GM21515 (cell line): ENCODE measurements around the gene MARK4.
"Not testable (repeated sequence)": the region's sequence is repeated elsewhere in the genome, so short reads cannot be mapped to it uniquely, and the experiment has no call there.

Experiments
- ATAC-seq: cut with Tn5 transposase; IDR thresholded peaks from one replicate; pipeline ENCODE4 v1.9.1; 2021; ENCODE audit not compliant: unreplicated experiment

MARK4 gene

DNA sequence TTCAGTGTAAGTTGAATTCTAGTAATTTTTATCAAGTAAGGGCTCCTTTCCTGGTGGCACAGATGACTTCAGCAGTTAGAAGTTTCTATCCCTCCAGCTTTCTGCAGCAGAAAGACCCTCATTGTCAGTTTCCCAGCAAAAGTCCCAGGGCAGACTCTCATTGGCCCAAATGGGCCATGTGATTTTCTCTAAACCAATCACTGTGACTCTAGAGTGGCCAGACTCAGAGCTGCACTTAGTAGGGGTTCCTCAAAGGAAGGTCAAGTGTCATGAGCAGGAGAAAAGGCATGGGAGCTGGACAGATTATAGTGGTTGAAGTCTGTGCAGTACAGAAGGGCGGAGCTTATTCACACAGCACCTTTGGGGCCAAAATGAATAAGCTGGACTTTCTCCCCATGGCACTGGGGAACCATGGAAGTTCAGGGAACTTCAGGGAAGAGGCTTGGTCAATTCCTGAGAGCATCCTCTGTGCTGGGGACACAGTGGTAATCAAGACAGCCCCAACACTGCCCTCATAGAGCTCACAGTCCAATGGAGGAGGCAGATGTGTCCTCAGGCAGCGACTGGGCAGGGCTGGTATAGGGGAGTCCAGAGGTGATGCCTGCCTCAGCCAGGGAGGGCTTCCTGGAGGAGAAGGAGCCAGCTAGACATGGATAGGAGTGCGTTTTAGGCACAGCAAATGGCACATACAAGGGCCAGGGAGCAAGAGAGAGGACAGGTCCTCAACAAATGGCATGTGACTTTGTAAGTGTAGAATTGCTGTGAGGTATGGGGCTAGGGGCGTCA lies 53.3 kb downstream of the MARK4 start:
- ATAC-seq = no peak

GRCh38 chr19:45305007-45305406 lies 53.9 kb downstream of the MARK4 start:
- no peak for ATAC-seq

DNA sequence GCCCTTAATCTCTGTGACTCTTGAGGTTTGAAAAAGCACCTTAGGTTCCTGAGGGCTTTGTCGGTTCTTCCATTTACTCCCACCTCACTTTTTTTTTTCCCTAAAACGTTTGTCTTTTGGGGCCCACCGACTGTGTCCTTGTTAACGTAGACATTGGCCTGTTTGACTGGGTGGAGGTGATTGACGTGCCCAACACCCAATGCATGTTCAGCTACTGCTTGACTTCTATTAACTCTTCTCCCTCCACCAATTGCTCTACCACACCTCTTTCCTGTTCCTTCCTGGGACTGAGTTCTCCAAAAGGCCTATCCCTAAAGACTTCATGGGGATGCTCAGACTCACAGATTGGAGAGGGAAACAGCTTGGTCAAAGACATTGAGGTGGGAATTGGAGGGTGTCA lies 54.4 kb downstream of the MARK4 start:
- no peak for ATAC-seq

- no peak for ATAC-seq
Measured at GRCh38 chr19:45306040-45306439, 55.0 kb downstream of the MARK4 start.

- no peak for ATAC-seq
Measured at GRCh38 chr19:45306518-45307027, 55.5 kb downstream of the MARK4 start.

GRCh38 chr19:45307361-45307760 lies 56.3 kb downstream of the MARK4 start:
- ATAC-seq = no peak

DNA sequence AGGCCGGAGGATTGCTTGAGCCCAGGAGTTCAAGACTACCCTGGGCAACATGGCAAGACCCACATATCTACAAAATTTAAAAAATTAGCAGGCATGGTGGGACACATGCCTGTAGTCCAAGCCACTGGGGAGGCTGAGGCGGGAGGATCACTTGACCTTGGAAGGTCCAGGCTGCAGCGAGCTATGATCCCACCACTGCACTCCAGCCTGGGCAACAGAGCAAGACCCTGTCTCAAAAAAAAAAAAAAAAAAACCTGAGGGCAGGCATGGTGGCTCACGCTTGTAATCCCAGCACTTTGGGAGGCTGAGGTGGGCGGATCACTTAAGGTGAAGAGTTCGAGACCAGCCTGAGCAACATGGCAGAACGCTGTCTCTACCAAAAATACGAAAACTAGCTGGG lies 58.3 kb downstream of the MARK4 start:
- ATAC-seq = not testable (repeated sequence)

DNA sequence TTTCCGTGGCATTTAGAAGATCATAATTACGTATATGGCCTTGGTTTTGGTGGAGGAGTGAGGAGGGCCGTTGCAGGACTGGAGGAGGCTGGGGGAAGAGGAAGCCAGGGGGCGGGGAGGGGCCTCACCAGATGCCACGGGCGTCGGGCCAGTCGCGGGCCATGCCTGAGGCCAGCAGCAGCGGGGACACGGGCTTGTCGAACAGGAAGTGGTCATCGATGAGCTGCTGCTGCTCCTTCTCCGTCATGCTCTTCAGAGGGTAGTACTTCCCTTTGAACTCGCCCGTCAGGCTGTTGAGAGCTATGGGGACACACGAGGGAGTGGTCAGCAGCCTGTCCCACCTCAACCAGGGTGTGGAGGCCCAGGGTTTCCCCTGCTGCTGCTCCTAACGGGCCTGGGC lies 60.5 kb downstream of the MARK4 start:
- no peak for ATAC-seq

- not testable (repeated sequence) for ATAC-seq
Measured at GRCh38 chr19:45312285-45312684, 61.2 kb downstream of the MARK4 start.

DNA sequence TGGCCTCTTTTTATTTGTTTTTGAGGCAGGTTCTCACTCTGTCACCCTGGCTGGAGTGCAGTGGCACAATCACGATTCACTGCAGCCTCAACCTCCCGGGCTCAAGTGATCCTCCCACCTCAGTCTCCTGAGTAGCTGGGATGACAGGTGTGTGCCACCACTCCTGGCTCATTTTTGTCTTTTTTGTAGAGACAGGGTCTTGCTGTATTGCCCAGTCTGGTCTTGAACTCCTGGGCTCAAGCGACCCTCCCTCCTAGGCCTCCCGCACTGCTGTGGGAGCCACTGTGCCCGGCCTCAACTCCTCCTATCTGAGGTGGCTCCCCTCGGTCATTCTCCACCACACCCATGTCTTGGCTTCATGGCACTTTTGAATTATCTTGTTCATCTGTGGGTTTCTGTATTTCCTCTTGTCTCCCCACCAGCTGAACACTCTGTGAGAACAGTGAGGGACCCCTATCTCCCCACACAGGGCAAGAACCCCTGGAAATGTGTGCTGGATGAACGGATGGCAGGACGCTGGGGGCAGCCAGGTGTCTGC lies 63.7 kb downstream of the MARK4 start:
- no peak for ATAC-seq

DNA sequence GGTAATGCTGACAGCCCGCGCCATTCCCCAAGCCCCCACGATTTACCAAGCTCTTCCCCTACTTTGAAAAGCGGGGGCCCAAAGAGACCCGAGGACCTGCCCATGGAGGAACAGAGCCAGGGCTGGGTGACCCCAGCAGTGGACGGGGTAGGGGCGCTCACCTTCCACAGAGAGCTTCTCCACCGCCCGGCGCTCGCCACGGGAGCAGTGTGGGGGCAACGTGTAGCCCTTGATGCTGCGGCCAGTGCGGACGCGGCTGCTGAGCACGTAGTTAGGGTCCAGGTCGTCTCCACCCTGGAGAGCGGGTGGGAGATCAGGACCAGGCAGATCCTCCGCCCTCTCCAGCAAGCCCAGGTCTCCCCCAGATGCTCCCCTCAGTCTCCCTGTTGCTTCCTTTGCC lies 64.2 kb downstream of the MARK4 start:
- no peak for ATAC-seq

DNA sequence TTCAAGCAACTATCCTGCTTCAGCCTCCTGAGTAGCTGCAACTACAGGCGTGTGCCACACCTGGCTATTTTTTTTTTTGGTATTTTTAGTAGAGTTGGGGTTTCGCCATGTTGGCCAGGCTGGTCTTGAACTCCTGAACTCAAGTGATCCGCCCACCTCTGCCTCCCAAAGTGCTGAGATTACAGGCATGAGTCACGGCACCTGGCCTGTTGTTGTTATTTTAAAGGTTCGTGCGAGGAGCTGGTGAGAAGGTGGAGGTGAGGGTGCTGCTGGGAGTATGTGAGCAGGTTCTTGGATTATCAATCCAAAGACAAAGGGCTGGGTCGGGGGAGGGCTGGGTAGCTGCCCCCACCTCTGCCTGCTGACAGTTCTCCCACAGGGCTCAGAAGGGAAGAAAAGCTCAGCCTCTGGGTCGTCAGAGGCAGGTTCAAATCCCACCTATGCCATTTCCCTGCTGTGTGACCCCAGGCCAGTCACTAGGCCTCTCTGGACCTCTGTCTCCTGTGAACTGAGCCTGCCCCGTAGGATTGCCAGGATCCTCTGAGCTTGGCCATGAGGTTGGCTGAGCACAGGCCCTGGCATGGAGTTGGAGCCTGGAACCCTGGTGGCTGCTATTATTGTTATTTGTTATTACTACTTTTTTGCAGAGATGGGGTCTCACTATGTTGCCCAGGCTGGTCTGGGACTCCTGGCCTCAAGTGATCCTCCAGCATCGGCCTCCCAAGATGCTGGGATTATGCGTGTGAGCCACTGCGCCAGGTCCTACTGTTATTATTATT lies 70.1 kb downstream of the MARK4 start:
- no peak for ATAC-seq

DNA sequence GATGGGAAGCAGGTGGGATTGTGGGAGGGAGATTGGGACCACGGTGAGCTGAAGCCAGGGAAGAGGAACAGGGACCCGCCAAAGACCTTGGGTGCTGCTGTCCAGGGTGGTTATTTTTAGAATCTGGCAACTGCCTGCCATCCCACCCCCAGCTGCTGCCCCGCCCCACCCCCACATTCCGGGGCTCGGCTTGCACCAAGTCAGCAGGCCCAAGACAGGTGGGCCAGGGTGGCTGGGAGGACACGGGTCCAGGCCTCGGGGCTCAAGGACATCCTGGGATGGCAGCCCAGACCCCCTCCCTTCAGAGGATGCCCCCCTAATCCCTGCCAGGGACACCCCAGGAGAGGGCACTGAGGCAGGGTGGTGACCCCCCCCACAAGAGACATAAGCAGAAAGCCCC lies 70.8 kb downstream of the MARK4 start:
- no peak for ATAC-seq

DNA sequence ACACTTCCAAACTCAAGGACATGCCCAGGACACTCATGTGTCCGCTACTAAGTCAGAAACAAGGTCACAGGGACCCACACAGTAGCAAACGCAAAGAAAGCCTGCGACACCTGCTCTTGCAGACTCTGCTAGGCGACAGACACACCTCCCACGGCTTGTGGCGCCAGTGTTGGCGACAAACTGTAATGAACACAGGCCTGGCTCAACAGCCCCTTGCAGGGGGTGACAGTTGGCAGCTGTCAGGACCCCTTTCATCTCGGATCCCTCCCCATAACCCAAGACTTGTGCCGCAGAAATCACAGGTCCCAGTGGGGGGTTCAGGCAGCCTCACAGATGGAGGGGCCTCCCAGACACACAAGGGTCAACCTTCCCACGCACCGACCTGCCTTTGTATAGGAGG lies 71.2 kb downstream of the MARK4 start:
- no peak for ATAC-seq

DNA sequence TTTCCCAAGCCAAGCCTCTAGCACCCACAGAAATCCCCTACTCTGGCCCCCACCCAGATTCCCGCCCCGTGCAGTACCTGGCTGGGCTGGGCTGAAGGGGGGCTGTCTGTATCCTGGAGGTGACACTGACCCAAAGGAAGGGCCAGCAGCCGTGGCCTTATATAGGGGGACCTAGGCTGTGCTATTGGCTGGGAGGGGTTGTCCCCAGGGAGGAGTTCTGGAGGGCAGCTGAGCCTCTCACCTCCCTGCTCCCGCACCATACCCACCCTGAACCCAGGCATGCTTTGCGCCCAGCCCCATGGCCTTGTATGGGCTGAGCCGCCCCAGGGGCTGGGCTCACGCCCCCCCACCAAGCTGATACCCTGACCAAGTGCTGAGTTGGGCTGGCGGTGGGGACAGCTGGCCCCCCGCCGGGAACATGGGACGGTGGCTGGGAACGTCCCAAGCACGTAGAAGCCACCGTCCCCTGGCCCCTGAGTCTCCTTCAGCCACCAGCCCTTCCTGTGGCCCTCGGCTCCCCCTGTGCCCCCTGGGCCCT lies 71.7 kb downstream of the MARK4 start, which contains the start of gene CKM:
Gene CKM, minus strand, starts transcription at position 132 of the 538 bp plus-strand sequence. CDS start 3,162 bp downstream, outside the sequence.
- ATAC-seq = no peak

GRCh38 chr19:45323671-45324081 lies 72.6 kb downstream of the MARK4 start:
- ATAC-seq = no peak

DNA sequence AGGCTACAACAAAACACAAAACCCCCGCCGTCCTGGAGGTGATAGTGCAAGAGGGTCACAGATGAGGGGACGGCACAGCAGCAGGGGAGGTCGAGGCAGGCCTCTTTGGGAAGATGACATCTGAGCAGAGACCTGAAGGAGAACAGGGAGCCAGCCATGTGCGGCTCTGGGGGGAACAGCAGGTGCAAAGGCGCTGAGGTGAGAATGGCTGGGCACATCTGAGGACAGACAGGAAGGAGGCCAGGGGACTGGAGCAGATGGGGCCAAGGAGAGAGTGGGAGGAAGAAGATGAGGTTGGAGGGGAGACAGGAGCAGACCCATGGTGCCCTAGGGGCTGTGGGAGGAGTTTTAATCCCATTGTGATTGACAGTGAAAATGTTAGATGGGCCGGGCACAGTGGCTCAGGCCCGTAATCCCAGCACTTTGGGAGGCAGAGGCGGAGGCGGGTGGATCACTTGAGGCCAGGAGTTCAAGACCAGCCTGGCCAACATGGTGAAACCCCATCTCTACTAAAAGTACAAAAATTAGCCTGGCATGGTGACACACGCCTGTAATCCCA lies 73.4 kb downstream of the MARK4 start:
- ATAC-seq = no peak

- no peak for ATAC-seq
Measured at GRCh38 chr19:45327404-45328143, 76.5 kb downstream of the MARK4 start.

- ATAC-seq = no peak
Measured at GRCh38 chr19:45331411-45331810, 80.3 kb downstream of the MARK4 start.

- no peak for ATAC-seq
Measured at GRCh38 chr19:45333609-45334303, 82.7 kb downstream of the MARK4 start.
